Left forelimb (tissue), 1 donor: ENCODE measurements around the gene CCL28.
"Not testable (repeated sequence)": the region's sequence is repeated elsewhere in the genome, so short reads cannot be mapped to it uniquely, and the experiment has no call there.

Source experiments
- DNase-seq: peaks from one replicate; pipeline ENCODE4 v3.0.0-alpha.2; 2018; ENCODE audit warnings: low spot score

Gene CCL28

GRCh38 chr5:43412156-43412555, at the start of gene CCL28:
TSS of gene CCL28 (minus strand) at chr5:43412391. CDS start at chr5:43412316, 75 bp downstream.
- DNase-seq, result no peak

DNA sequence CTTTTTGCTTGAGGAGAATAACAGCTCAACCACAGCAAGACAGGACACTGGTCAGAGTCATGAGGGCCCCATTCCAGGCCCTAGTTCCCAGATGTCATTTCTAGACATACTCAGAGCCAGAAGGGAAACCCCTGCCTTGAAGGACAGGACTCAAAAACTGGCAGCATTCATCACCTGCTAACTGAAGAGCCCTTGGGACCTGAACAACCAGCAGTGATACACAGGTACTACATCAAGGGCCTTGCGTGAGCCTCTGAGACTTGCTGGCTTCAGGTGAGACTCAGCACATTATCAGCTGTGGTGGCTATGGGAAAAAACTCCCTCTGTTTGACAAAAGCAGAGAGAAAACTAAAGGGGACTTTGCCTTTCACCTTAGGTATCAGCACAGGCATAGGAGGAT, 48.9 kb upstream of the CCL28 start:
- DNase-seq, result no peak

- no peak for DNase-seq
These were observed 44.4 kb upstream of the CCL28 start for GRCh38 chr5:43456556-43456955.

- DNase-seq, result not testable (repeated sequence)
These were observed 29.4 kb upstream of the CCL28 start for GRCh38 chr5:43441575-43441974.

DNA sequence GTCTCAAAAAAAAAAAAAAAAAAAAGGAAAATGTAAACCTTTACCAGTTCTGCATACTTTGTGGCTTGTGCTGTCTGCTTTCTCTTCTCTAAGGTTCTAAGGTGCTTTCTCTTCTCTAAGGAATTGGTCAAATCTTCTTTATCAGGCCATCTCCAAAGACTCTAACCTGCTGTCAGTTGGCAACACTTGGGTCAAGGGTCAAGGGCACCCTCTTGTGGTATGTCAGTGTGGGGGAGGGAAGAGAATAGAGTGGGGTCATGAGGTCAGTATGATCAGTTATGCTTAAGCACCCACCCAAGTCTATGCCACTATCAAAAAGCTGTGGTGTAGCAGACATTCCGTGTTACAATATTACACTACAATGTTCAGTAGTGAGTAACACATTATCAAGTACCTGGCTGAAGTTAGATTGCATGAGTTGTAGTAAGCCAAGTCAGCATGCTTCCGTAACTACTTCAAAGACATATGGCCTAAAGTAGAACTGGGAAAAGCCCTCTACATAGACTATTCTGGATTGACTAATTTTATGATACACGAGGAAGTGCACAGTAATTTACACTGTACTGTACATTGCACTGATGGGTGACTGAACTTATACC, 25.0 kb upstream of the CCL28 start:
- DNase-seq, result no peak

- no peak for DNase-seq
These were observed 21.2 kb upstream of the CCL28 start for GRCh38 chr5:43433382-43433781.

DNA sequence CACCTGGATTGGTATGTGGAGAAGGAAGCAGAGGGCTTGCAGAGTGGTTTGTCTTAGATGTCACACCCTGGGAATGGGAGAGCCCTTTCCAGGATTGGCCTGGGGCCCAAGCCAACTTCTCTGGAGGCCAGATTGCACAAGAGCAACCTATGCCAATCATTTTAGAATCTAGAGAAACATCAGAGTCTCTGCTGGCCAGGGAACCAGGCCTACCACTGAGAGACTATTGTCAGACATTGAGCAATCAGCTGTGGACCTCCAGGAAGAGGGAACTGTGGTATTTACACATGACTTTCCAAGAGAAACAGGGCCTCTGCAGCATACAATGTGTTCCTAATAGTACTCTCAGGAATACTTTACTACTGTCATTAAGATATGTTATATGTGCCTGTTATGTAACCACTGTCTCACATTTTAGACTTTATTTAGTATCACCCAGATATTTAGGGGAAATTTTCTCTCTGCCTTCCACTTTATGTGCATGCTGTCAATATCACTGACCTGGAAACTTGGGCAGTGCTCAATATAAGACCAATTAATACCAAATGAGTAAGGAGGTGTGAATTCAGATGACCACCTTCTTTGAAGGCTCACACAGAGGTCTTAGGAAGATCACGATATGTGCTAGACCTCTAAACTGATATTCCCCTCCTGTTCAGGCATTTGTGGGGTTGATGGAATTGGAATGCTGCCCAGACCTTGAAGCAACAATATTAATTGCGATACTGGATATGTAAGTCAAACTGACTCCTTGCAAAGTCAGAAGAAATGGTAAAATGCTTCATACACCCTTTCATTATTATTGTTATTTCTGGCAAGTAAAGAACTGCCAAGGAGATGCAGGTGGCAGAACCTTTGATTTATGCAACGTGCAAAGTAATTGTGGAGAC, 20.5 kb upstream of the CCL28 start:
- DNase-seq, result no peak

GRCh38 chr5:43429706-43430105, 17.5 kb upstream of the CCL28 start:
- no peak for DNase-seq

DNA sequence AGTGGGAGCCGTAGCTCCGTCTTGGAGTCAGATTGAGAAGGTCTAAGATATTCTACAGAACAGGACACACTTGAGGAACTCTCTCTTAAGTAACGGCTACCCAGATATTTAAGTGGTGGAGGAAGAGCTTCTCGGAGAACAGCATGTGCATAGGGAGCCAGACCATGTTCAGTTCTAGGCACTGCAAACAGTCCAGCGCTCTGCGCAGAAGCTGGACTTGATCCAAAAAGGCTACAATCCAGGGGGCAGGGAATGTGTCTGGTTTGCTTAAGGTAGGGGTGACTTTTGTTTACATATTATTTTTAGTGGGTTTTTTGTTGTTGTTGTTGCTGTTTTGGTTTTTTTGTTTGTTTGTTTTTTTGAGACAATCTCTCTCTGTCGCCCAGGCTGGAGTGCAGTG, 16.8 kb upstream of the CCL28 start:
- no peak for DNase-seq

GRCh38 chr5:43427306-43427705, 15.1 kb upstream of the CCL28 start:
- DNase-seq, result no peak

DNA sequence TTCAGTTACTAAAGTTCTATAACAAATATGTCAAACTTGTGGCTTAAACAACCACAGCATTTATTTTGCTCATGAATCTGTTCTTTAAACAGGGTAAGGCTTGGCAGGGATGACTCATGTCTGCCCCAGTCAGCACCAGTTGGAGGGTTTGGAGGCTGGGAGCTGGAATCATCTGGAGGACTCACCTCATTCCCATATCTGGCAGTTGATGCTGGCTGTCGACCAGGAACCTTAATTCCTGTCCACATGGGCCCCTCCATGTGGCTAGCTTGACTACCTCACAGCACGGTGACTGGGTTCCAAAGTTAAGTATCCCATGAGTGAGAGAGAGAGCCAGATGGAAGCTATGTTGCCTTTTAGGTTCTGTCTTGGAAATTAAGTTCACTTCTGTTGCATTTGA, 13.8 kb upstream of the CCL28 start:
- no peak for DNase-seq

GRCh38 chr5:43423086-43423485, 10.9 kb upstream of the CCL28 start:
- not testable (repeated sequence) for DNase-seq

GRCh38 chr5:43422143-43422542, 10.0 kb upstream of the CCL28 start:
- DNase-seq, result no peak

DNA sequence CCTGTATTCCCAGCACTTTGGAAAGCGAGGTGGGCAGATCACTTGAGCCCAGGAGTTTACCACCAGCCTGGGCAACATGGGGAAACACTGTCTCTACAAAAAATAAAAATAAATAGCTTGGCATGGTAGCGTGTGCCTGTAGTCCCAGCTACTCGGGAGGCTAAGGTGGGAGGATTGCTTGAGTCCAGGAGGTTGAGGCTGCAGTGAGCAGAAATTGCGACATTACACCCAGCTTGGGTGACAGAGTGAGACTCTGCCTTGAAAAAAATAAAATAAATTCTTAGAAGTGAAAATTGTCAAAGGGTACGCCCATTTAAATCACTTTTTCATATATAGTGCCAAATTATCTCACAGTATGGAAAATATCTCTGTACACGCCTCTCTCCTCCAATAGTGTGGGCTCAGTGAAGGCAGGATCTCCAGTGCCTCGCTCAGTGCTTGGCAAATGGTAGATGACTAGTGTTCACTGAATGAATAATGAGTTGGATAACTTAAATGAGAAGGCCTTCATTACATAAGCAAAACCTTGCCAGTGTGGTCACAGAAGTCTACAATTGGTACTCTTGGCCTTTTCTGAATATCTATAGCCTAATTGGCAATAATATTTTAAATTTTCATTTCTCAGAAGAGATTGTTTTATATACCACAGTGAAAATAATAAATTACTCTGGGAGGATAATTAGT, 9.4 kb upstream of the CCL28 start:
- DNase-seq, result no peak

- DNase-seq, result no peak
These were observed 8.1 kb upstream of the CCL28 start for GRCh38 chr5:43420241-43420640.

DNA sequence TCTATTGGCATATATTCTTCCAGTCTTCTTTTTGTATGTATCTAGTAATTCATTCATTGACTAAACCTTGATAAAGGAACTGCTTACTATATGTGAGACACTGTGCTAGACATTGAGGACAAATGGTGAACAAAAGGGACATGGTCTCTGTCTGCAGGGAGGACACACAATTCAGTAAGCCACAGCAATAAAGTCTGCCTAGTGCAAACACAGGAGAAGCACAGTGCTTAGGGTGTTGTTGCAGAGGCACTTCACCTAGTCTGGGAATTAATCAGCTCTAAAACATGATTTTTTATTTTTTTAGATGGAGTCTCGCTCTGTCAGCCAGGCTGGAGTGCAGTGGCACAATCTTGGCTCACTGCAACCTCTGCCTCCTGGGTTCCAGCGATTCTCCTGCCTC, 6.4 kb upstream of the CCL28 start:
- DNase-seq, result no peak

DNA sequence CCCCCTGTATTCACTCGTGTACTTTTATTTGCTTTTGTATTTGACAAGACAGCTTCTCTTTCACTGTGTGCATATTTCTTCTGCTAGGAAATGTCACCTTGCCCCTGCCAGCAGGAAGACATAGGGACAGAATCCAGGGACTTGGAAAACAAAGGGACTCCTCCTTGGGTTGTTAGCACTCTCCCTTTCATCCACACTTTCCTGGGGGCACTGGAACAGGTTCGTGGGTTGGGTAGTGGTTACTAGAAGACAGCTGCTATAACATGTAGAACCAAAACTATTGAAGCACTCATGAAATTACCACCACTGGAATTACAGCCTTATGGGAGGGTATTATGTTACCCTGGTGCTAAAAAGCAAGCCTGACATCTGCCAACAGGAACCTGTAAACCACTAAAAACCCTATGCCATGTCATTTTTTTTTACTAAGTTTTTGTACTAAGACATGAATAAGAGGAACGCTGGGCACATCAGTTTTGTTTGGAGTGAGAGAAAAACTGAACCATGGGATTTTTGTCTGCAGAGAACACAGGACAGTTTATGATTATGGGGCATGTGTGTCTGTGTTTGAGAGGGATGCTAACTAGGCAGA, 4.7 kb upstream of the CCL28 start:
- no peak for DNase-seq

- DNase-seq, result no peak
These were observed 4.0 kb upstream of the CCL28 start for GRCh38 chr5:43415935-43416802.

DNA sequence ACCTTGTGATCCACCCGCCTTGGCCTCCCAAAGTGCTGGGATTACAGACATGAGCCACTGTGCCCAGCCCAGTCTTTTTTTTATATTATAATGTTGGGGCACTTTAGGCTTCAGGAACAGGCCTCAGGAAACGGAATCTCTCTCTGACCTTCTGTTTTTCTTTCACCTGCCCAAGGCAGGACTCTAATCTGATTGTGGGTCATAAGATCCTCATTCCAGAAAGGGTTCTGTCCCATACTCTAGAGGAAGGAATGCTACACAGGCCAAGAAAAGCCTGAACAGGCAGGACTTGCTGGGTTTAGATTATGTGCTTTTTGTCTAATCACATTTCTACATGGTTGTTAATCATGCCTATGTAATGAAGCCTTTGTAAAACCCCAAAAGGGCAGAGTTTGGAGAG, 1.8 kb upstream of the CCL28 start:
- DNase-seq, result no peak

- DNase-seq, result no peak
These were observed 453 bp upstream of the CCL28 start for GRCh38 chr5:43412644-43413043.

- DNase-seq, result no peak
These were observed 696 bp downstream of the CCL28 start for GRCh38 chr5:43411495-43411894.

GRCh38 chr5:43410414-43410813, 1.8 kb downstream of the CCL28 start:
- no peak for DNase-seq
